Right renal pelvis (tissue), 4 donors: ENCODE measurements around the gene ZNF570. TPM values are rescaled to one million over a fixed set of nuclear protein-coding genes. Genes with fewer than 3 reads are reported as not detected.

Source experiments
- polyA plus RNA-seq, 4 donors: library from polyadenylated mRNA; unstranded; fragments of 120-200 nt; gene quantifications; one replicate each; pipeline ENCODE4 v1.2.1, GENCODE V29; 2013; ENCODE audit not compliant: insufficient read length in 4 of 4

The ZNF570 gene
- polyA plus RNA-seq, 4 donors = 8.6 to 12.5 (median 11.2) TPM

Other genes with a start within 250 kb of the ZNF570 start
- 10 to 100 TPM in 3 of 4 donors, 1 to 10 TPM in 1; 7.5 to 18.8 (median 10.5) TPM for gene ZNF527, start 98.3 kb upstream of the ZNF570 start, polyA plus RNA-seq
- gene ZNF569, start 1.9 kb upstream of the ZNF570 start, polyA plus RNA-seq = 10 to 100 TPM in 3 of 4 donors, 1 to 10 TPM in 1; 10.0 to 13.2 (median 12.4) TPM
- 10 to 100 TPM; 18.1 to 24.7 (median 20.7) TPM for gene ZNF793, start 37.6 kb downstream of the ZNF570 start, polyA plus RNA-seq
- 10 to 100 TPM in 3 of 4 donors, 1 to 10 TPM in 1; 9.1 to 12.7 (median 11.4) TPM for gene ZNF571, start 125.4 kb downstream of the ZNF570 start, polyA plus RNA-seq
- 1 to 10 TPM; 3.6 to 6.0 (median 4.4) TPM for gene ZNF540, start 125.5 kb downstream of the ZNF570 start, polyA plus RNA-seq
- gene ZFP30, start 186.1 kb downstream of the ZNF570 start, polyA plus RNA-seq = 10 to 100 TPM; 19.0 to 25.7 (median 23.7) TPM